D721Med (cell line): Measurements from ENCODE around the gene PREX1.

ENCODE experiments used
- DNase-seq: peaks from one replicate; pipeline ENCODE4 v3.0.0; 2011; ENCODE audit warnings: low spot score; ENCODE audit not compliant: insufficient read length
- FAIRE-seq: peaks from 2 replicates; lab custom pipeline; 2011; peaks lifted over from hg19 to GRCh38; lab: Jason Lieb, UNC
- TF ChIP-seq, protein P1 (sequence below): IDR thresholded peaks from 2 replicates; pipeline ENCODE4 v1.5.1; 2012; ENCODE audit warnings: mild to moderate bottlenecking, control low read depth; ENCODE audit not compliant: insufficient read depth; ENCODE audit errors: missing control alignments

Gene PREX1

DNA sequence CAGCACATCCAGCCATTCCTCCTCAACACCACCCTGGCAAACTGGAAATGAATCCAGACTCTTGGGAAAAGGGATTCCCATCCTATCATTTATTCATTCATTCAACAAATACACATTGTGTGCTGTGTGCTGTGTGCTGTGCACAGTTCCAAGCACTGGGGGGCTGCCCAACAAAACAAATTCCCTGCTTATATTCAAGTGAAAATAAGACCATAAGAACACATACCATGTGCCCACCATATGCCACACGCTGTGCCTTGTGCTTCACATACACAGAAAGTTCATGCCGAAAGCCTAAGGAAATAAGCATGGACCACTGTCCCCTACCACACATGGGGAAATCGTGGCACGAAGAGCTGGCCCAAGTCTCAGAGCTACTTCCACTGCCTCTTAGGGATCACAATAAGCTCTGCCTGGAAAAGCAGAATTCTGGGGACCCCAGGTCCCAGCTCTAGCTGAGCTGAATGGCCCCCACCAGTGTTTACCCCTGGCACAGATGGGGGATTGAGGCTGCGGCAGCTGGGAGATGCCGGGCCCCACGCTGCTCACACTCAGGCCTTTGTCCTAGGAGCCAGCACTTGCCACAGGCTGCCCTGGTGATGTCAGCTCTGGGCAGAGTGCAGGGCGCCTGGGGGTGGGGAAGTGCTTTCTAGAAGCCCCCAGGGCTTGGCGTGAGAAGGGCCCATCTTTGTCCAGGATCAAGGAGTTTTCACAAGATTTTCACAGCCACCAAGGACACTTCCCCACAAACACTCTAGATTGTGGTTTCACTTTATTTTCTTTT, 99.6 kb downstream of the PREX1 start:
- DNase-seq (no peak), FAIRE-seq (no peak)
- TF ChIP-seq, protein P1, sequence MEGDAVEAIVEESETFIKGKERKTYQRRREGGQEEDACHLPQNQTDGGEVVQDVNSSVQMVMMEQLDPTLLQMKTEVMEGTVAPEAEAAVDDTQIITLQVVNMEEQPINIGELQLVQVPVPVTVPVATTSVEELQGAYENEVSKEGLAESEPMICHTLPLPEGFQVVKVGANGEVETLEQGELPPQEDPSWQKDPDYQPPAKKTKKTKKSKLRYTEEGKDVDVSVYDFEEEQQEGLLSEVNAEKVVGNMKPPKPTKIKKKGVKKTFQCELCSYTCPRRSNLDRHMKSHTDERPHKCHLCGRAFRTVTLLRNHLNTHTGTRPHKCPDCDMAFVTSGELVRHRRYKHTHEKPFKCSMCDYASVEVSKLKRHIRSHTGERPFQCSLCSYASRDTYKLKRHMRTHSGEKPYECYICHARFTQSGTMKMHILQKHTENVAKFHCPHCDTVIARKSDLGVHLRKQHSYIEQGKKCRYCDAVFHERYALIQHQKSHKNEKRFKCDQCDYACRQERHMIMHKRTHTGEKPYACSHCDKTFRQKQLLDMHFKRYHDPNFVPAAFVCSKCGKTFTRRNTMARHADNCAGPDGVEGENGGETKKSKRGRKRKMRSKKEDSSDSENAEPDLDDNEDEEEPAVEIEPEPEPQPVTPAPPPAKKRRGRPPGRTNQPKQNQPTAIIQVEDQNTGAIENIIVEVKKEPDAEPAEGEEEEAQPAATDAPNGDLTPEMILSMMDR = no peak

DNA sequence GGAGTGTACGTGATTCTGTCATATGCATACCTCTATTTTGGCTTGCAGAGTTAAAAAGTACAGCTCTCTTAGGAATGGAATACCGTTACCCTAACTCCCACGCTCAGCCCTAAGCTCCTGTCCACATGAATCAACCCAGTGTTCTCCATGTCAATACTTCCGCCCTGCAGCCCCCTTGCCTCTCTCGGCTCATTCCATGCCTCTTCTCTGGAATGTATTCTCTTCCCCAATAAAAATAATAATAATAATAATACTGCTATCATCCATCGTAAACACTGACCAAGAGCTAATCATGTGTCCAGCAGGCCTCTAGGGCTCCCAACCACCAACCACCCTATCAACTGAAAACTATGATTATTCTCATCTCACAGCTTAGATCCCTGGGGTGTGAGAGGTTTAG, 100.6 kb downstream of the PREX1 start:
- DNase-seq = no peak
- FAIRE-seq = no peak
- TF ChIP-seq, protein P1 = no peak

DNA sequence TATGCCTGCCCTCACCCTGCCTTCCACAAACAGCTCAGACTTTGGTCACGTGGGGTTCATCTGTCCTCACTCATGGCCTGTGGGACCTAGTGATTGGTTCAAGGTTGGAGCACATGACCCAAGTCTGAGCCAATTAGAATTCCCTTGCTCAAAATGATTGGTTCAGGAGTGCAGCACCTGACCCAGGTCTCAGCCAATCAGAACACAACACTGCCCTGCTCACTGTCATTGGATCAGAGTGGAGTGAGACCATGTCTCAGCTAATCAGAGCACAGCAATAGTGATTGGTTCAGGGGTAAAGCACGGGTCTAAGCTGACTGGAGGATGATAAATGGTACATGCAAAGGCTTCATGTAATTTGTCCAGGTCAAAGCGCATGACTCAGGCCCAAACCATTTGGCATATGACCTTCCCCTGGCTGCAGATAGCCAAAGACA, 102.2 kb downstream of the PREX1 start:
- FAIRE-seq (no peak), DNase-seq (no peak)
- TF ChIP-seq, protein P1 = no peak

DNA sequence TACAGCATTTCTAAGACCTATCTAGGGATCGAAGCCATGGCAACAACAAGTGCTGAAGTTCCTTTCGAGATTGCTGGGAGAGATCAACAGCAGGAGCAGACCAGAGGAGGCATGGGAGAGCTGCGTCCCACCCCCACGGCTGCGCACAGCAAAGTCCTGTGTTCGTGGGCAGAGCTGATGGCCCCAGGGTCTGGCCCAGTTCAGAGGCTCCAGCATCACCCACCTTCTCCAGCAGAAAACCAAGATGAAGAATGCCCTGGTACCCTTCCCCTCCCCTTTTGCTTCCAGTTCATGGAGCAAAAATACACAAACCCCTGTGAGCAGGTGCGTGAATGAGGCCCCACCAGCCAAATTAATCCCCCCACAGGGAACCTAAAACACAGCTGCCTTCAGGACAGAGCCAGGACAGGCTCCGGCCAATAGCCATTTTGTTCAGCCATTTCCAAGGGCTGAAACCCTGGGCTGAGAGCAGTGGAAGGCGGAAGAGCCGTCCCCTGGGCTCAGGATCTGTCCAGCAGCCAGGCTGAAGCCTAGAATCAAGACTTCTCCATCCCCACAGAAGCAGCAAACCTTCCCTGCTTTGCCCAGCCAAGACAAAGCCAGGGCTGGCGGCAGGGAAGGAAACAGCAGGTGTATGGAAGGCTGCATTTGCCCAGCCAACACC, 102.8 kb downstream of the PREX1 start:
- no peak for DNase-seq

DNA sequence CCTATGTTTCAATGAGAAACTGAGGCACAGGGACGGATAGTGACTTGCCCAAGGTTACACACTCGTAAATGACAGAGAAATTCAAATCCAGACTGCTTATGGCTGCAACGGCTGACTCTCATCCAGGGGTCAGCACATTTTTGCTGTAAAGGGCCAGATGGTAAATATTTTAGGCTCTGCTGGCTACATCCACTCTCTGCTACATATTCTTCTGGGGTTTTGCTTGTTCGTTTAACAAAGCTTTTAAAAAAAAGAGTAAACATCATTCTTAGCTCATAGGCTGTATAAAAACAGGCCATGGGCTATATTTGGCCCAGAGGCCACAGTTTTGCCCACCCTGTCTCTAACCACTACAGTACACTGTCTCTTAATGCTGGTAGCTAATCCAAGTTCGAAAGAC, 103.4 kb downstream of the PREX1 start:
- no peak for FAIRE-seq

More for the DNA sequence above, 102.8 kb downstream of the PREX1 start:
- TF ChIP-seq, protein P1 = no peak
- FAIRE-seq = no peak

DNA sequence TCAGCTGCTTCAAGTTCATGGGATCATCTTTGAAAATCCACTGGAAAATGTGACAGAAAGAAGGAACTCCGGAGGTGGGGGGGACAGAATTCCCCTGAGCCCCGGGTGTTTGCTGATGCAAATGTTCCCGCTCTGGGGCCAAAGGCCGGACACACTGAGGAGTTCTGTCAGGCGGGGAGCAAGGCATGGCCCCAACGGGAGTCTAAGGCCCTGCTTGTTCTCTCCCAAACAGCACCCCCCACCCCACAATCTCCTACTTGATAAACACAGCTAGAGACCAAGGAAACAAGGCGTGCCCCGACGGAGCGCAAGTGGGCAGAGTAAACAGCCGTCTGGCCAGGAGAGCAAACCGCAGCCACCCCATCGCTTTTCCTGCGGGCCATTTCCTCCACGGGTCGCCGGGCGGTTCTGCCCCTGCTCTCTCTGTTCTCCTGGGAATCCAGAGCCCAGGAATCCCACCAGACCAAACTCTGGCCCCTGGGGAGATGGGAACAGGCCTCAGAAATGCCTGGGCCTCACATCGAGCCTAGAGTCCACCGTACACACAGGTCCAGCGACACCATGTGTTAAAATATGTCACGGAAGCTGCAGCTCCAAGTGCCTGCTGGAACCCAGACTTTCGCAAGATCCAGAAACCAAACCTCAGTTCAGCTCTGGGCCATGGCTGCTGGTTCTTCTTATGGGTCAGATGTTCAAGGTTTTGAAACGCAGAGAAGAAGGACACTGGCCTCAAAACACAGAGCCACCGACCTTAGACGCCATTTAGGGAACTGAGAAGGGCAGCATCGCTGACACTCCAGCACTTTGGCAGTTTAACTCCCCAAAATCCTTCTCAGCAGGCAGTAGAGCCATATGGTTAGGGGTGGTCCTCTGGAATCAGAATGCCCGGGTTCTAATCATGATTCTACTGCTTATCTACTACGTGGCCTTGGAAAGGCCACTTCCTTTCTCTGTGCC, 104.2 kb downstream of the PREX1 start:
- FAIRE-seq (no peak), DNase-seq (no peak)
- TF ChIP-seq, protein P1 = no peak

More for the DNA sequence above, 103.4 kb downstream of the PREX1 start:
- TF ChIP-seq, protein P1 = no peak
- no peak for DNase-seq
